Body of pancreas (tissue), 4 donors: ENCODE data around the gene LRIT2. TPM values are rescaled to one million over a fixed set of nuclear protein-coding genes. Genes with fewer than 3 reads are reported as not detected.

ENCODE experiments used
- ATAC-seq: fragments of 150-250 bp; one replicate; pipeline ENCODE4 v1.9.1; 2016
- DNase-seq, 4 donors: peaks; one replicate each; pipeline ENCODE4 v3.0.0-alpha.2; 2019
- H3K27ac ChIP-seq, 4 donors: fragments of 200-600 bp; sonication (generic); 1 replicate in 3 of 4; 2 replicates in 1 of 4; pipeline versions ENCODE4 v1.5.1 to v1.6.1; 2016 to 2019; ENCODE audit warnings: mild to moderate bottlenecking in 1 of 4, mixed read lengths in 1 of 4, moderate library complexity in 1 of 4
- H3K27me3 ChIP-seq, 2 donors: fragments of 200-600 bp; sonication (generic); one replicate each; pipeline ENCODE4 v1.6.0; 2016; ENCODE audit warnings: mild to moderate bottlenecking in 1 of 2
- H3K36me3 ChIP-seq, 2 donors: fragments of 200-600 bp; sonication (generic); replicated peaks in 1 of 2; 2 replicates each; pipeline ENCODE4 v1.5.1; 2016; ENCODE audit warnings: low read depth in 2 of 2; ENCODE audit not compliant: insufficient read depth in 1 of 2
- H3K4me1 ChIP-seq: fragments of 200-600 bp; sonication (generic); one replicate; pipeline ENCODE4 v1.6.0; 2016
- H3K4me3 ChIP-seq, 2 donors: fragments of 200-600 bp; sonication (generic); 1 replicate in 1 of 2; 2 replicates in 1 of 2; pipeline ENCODE4 v1.5.1; 2016 to 2019
- H3K9me3 ChIP-seq, 3 donors: fragments of 200-600 bp; sonication (generic); 1 replicate in 2 of 3; 2 replicates in 1 of 3; pipeline ENCODE4 v1.5.1; 2016
- CTCF ChIP-seq, 7 experiments: fragments of 450-650 bp in 4 of 7; fragments of 200-600 bp in 3 of 7; sonication (generic) in 3 of 7; IDR thresholded peaks; one replicate each; pipeline ENCODE4 v1.5.1; 2016 to 2019; ENCODE audit warnings: antibody characterized with exemption in 7 of 7
- POLR2A ChIP-seq, 3 donors: fragments of 450-650 bp; IDR thresholded peaks; one replicate each; pipeline ENCODE4 v1.6.1; 2016; ENCODE audit warnings: antibody characterized with exemption in 3 of 3, mild to moderate bottlenecking in 2 of 3
- WGBS, 2 donors: methylation state at CpG; one replicate each; pipeline ENCODE4 v1.1.5; 2017; 5-methylcytosine and 5-hydroxymethylcytosine counted together
- intact Hi-C: fragments of 100-400 bp; cut with DNase I; formaldehyde crosslinking; loops from one replicate; pipeline ENCODE4 v1.15.1; 2023
- total RNA-seq, 2 donors: library from RNA; depleted of rRNA; stranded (reverse); fragments of >200 nt; gene quantifications; one replicate each; pipeline ENCODE4 v1.1.0, GENCODE V29; 2016

The LRIT2 gene
- total RNA-seq, 2 donors from 2014 or later, result not detected

- no peak for TF ChIP-seq CTCF (IDR thresholded peaks at IDR 0.05)
- TF ChIP-seq POLR2A (IDR thresholded peaks at IDR 0.05), result no peak
- Histone ChIP-seq H3K4me3 (no peak overlapping the region), H3K36me3 (no peaks in the 10 kb centered on the region), H3K27ac (no peak overlapping the region), H3K4me1 (no peaks in the 10 kb centered on the region), H3K9me3 (no peaks in the 10 kb centered on the region), H3K27me3 (peaks cover 0 to 1% of the 10 kb centered on the region in 2 donors)
- intact Hi-C loops, result no loop called here
- no peak for ATAC-seq
- no peak for DNase-seq
- WGBS, 2 donors, result 39 to 43% methylated on average over 6 of the region's 6 CpGs
These were observed 24.1 kb downstream of the LRIT2 start for GRCh38 chr10:84201244-84201606.

GRCh38 chr10:84200537-84201243 is 24.7 kb downstream of the LRIT2 start:
- Histone ChIP-seq H3K27ac (no peak overlapping the region), H3K9me3 (no peaks in the 10 kb centered on the region), H3K27me3 (peaks cover 0 to 6% of the 10 kb centered on the region in 2 donors), H3K4me1 (no peaks in the 10 kb centered on the region), H3K36me3 (no peaks in the 10 kb centered on the region), H3K4me3 (no peak overlapping the region)
- intact Hi-C loops, result no loop called here
- ATAC-seq (no peak), DNase-seq (no peak)
- 34 to 52% methylated on average over 8 to 11 of the region's 11 CpGs for WGBS, 2 donors
- TF ChIP-seq POLR2A (IDR thresholded peaks at IDR 0.05), result no peak

- no peak overlapping the region for H3K4me3 ChIP-seq
- ATAC-seq, result no peak
- H3K9me3 ChIP-seq, result no peaks in the 10 kb centered on the region
- H3K36me3 ChIP-seq, result no peaks in the 10 kb centered on the region
- 65 to 70% methylated on average over 7 of the region's 7 CpGs for WGBS, 2 donors
- peaks cover 14% of the 10 kb centered on the region for H3K4me1 ChIP-seq
- no peak for DNase-seq
- no peak for TF ChIP-seq POLR2A (IDR thresholded peaks at IDR 0.05)
- TF ChIP-seq CTCF (IDR thresholded peaks at IDR 0.05), result no peak
- H3K27ac ChIP-seq, result no peak overlapping the region
- intact Hi-C loops, result no loop called here
- peaks cover 0 to 22% of the 10 kb centered on the region in 2 donors for H3K27me3 ChIP-seq
These were observed 27.0 kb downstream of the LRIT2 start for GRCh38 chr10:84198206-84198915.

- TF ChIP-seq POLR2A (IDR thresholded peaks at IDR 0.05), result no peak
- no peak for TF ChIP-seq CTCF (IDR thresholded peaks at IDR 0.05)
- intact Hi-C loops, result no loop called here
- WGBS, 2 donors, result 43 to 53% methylated on average over 3 to 5 of the region's 5 CpGs
- Histone ChIP-seq H3K4me3 (no peak overlapping the region), H3K4me1 (peaks cover 14% of the 10 kb centered on the region), H3K27ac (no peak overlapping the region), H3K9me3 (no peaks in the 10 kb centered on the region), H3K36me3 (no peaks in the 10 kb centered on the region), H3K27me3 (peaks cover 0 to 22% of the 10 kb centered on the region in 2 donors)
- DNase-seq (no peak), ATAC-seq (no peak)
These were observed 27.7 kb downstream of the LRIT2 start for GRCh38 chr10:84197643-84198042.

GRCh38 chr10:84196941-84197340 is 28.4 kb downstream of the LRIT2 start:
- Histone ChIP-seq H3K4me3 (no peak overlapping the region), H3K9me3 (no peaks in the 10 kb centered on the region), H3K27me3 (peaks cover 0 to 22% of the 10 kb centered on the region in 2 donors), H3K4me1 (peaks cover 14% of the 10 kb centered on the region), H3K27ac (no peak overlapping the region), H3K36me3 (no peaks in the 10 kb centered on the region)
- no peak for TF ChIP-seq POLR2A (IDR thresholded peaks at IDR 0.05)
- no peak for TF ChIP-seq CTCF (IDR thresholded peaks at IDR 0.05)
- ATAC-seq (no peak), DNase-seq (no peak)
- 36 to 53% methylated on average over 5 of the region's 5 CpGs for WGBS, 2 donors
- intact Hi-C loops, result no loop called here
